Ascending aorta (tissue), 2 donors: ENCODE data around the gene KANK3. TPM values are rescaled to one million over a fixed set of nuclear protein-coding genes. Genes with fewer than 3 reads are reported as not detected.

ENCODE experiments used
- DNase-seq, 2 donors: peaks; one replicate each; pipeline ENCODE4 v3.0.0-alpha.2; 2019; ENCODE audit warnings: low spot score in 2 of 2
- H3K27ac ChIP-seq, 2 donors: fragments of 200-600 bp; sonication (generic); one replicate each; pipeline ENCODE4 v1.5.1; 2016 to 2017; ENCODE audit warnings: mild to moderate bottlenecking in 1 of 2
- H3K27me3 ChIP-seq: fragments of 200-600 bp; sonication (generic); one replicate; pipeline ENCODE4 v1.5.1; 2017
- H3K36me3 ChIP-seq, 2 donors: fragments of 200-600 bp; sonication (generic); one replicate each; pipeline ENCODE4 v1.5.1; 2016
- H3K4me1 ChIP-seq, 2 donors: fragments of 200-600 bp; sonication (generic); one replicate each; pipeline ENCODE4 v1.5.1; 2016 to 2017; ENCODE audit warnings: mild to moderate bottlenecking in 1 of 2
- H3K4me3 ChIP-seq, 2 donors: fragments of 200-600 bp; sonication (generic); one replicate each; pipeline ENCODE4 v1.5.1; 2016 to 2017; ENCODE audit warnings: mild to moderate bottlenecking in 1 of 2
- H3K9me3 ChIP-seq, 2 donors: fragments of 200-600 bp; sonication (generic); one replicate each; pipeline ENCODE4 v1.5.1; 2016
- CTCF ChIP-seq, 3 experiments: fragments of 200-600 bp in 2 of 3; fragments of 450-650 bp in 1 of 3; sonication (generic) in 2 of 3; IDR thresholded peaks; one replicate each; pipeline ENCODE4 v1.5.1; 2016 to 2019; ENCODE audit warnings: antibody characterized with exemption in 3 of 3, mild to moderate bottlenecking in 1 of 3, moderate library complexity in 1 of 3
- intact Hi-C: fragments of 100-400 bp; cut with DNase I; formaldehyde crosslinking; loops from one replicate; pipeline ENCODE4 v1.15.1; 2023
- total RNA-seq: library from RNA; depleted of rRNA; stranded (reverse); fragments of >200 nt; gene quantifications from one replicate; pipeline ENCODE4 v1.1.0, GENCODE V29; 2016

Gene KANK3
- 47.4 TPM for total RNA-seq

GRCh38 chr19:8342684-8343482 lies at the start of gene KANK3:
KANK3 (minus strand) TSS chr19:8343262; CDS start chr19:8337828, 5,434 bp downstream.
- H3K27ac ChIP-seq = peak within 1 kb of the TSS; percentile 7 to 70
- H3K4me1 ChIP-seq = peaks cover 0 to 3% of the 10 kb centered on the region in 2 donors
- intact Hi-C loops = no loop called here
- no peaks in the 10 kb centered on the region for H3K36me3 ChIP-seq
- no peaks in the 10 kb centered on the region for H3K9me3 ChIP-seq
- H3K27me3 ChIP-seq = peaks cover 13% of the 10 kb centered on the region
- DNase-seq = peak; percentile 83 to 92
- H3K4me3 ChIP-seq = peak within 1 kb of the TSS; percentile 57 to 61
- no peak for TF ChIP-seq CTCF (IDR thresholded peaks at IDR 0.05)

DNA sequence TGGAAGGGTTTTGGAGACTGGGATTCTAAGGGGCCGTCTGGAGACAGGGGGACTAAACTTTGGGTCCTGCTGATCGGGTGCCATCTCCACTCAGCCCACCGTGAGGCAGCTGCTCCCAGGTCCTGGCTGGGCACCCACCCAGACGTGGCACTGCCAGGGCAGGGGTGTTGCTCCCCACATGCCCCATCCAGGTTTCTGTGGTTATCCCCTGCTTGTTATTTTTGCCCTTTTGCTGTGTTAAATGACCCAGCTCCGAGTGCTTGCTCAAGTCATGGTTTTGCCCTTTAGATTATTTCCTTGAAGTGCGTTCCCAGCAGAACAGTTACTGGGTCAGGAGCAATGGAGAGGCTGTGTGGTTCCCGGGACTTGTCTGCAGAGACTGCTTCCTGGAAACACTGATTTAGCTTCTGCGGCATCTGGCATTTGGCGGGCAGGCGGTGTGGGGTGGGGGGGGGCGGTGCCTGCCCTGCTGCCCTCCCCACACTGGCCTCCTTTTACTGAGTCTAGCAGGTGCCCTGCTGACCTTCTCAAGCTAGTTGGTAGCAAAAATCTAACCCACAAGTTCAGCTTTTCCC lies 49.0 kb upstream of the KANK3 start:
- Histone ChIP-seq H3K27me3 (no peaks in the 10 kb centered on the region), H3K4me3 (peak overlapping the region in 1 of 2 donors; percentile 97), H3K36me3 (no peaks in the 10 kb centered on the region), H3K4me1 (peaks cover 18 to 48% of the 10 kb centered on the region in 2 donors), H3K9me3 (no peaks in the 10 kb centered on the region), H3K27ac (peak overlapping the region; percentile 100)
- intact Hi-C loops = loop anchor here (1.0 kb wide), 1 partner anchor 71 kb away; the partner anchor contains the start of genes NDUFA7 and RPS28
- DNase-seq = no peak
- TF ChIP-seq CTCF (IDR thresholded peaks at IDR 0.05) = no peak

DNA sequence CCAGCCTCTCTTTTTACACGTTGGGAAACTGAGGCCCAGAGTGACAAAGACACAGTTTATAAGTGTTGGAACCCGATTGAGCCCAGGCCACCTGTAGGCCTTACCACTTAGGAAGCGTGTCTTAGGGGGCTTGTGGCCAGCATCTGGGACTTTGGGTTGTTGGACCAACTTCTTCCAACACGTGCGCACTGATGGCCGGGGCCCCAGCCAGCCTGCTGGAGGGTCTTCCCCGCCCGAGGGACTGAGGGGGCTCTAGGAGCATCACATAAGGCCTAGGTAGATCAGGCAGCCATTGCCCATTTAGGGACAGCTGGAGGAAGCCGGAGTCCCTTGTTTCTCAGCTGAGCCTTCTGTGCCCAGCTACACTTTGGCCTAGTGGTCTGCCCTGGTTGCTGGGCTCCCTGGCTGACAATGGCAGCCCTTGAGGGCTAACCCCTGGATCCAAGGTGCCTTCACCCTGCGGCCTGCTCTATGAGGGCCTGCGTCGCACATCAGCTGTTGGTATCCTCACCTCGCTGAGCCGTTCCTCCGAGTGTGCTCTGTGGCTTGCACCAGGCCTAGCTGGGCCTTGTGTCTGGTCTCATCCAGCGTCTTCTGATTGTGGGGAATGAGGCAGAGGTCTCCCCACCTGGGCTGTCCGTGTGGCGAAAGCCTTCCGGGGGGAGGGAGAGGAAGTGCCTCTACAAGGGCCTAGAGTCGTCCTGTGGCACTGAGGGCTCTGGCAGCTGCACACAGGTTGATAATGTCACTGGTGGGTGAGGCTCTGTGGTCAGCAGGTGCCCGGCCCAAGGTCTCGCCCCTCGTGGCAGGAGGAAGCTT lies 48.3 kb upstream of the KANK3 start:
- intact Hi-C loops = loop anchor here (1.0 kb wide), 1 partner anchor 70 kb away; the partner anchor contains the start of genes NDUFA7 and RPS28
- Histone ChIP-seq H3K9me3 (no peaks in the 10 kb centered on the region), H3K4me3 (peak overlapping the region; percentile 97 to 100), H3K36me3 (no peaks in the 10 kb centered on the region), H3K4me1 (peaks cover 18 to 44% of the 10 kb centered on the region in 2 donors), H3K27ac (peak overlapping the region; percentile 100), H3K27me3 (no peaks in the 10 kb centered on the region)
- DNase-seq = no peak
- TF ChIP-seq CTCF (IDR thresholded peaks at IDR 0.05) = no peak

DNA sequence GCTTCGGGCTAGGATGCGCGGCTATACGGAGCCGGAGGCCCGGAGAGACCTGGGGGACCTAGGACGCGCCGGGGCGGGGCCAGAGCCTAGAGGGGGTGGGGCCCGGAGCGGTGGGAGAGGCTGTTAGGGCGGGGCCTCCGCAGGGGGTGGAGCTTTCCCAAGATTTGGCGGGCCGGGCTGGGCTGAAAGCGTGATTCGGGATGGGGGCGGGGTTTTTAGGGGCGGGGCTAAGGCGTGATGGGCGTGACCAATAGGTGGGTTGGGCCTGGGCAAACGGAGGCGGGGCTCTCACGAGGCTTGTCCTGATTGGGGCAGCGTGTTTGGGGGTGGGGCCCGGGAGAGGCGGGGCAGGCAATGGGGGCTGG lies 47.5 kb upstream of the KANK3 start:
- no peaks in the 10 kb centered on the region for H3K27me3 ChIP-seq
- peaks cover 18 to 42% of the 10 kb centered on the region in 2 donors for H3K4me1 ChIP-seq
- intact Hi-C loops = loop anchor here (1.0 kb wide), 3 partner anchors 23 to 470 kb away; partner anchors contain the start of genes MARCHF2 and SNAPC2
- peak overlapping the region; percentile 97 to 100 for H3K4me3 ChIP-seq
- peak overlapping the region; percentile 100 for H3K27ac ChIP-seq
- H3K36me3 ChIP-seq = no peaks in the 10 kb centered on the region
- TF ChIP-seq CTCF (IDR thresholded peaks at IDR 0.05) = no peak
- DNase-seq = peak; percentile 82 to 96
- H3K9me3 ChIP-seq = no peaks in the 10 kb centered on the region

DNA sequence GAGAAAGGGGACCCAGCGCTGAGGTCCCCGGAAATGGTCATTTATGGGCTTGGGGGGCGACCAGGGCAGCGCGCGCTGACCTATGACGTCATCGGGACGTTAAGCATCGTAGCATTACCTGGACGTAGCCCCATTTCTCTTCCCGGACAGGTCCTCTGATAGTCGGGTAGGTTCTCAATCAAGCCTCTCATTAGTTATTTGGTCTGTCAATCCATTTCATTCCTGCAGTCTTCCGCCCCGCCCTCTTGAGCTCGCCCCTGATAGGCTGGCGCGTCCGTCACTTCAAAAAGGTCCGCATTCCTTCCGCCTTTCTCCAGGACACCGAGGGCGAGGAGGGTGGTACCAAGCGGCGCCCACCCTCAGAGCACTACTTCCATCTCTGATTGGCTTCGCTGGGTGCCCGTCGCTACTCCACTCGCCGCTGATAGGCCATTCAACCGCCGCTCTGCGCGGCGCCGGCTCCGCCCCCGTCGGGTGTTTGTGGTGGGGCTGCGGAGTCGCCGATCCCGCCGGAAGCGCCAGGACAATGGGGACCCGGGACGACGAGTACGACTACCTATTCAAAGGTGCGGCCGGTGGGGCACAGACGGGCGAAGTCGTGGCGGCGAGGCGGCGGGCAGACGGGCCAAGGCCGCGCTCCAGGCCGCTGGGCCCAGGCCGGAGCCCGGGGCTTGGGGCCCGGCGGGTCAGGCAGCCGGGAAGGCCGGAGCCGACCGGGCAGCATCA lies 47.0 kb upstream of the KANK3 start, which contains the start of gene RAB11B:
Gene RAB11B (plus strand): TSS at position 470 of the 726 bp plus-strand sequence. CDS start 57 bp downstream, at position 527.
- no peaks in the 10 kb centered on the region for H3K27me3 ChIP-seq
- no peaks in the 10 kb centered on the region for H3K36me3 ChIP-seq
- TF ChIP-seq CTCF (IDR thresholded peaks at IDR 0.05) = no peak
- intact Hi-C loops = loop anchor here (1.0 kb wide), 3 partner anchors 23 to 470 kb away; partner anchors contain the start of genes MARCHF2 and SNAPC2
- peaks cover 18 to 42% of the 10 kb centered on the region in 2 donors for H3K4me1 ChIP-seq
- peak; percentile 100 for DNase-seq
- H3K27ac ChIP-seq = peak within 1 kb of the TSS; percentile 100
- H3K9me3 ChIP-seq = no peaks in the 10 kb centered on the region
- H3K4me3 ChIP-seq = peak within 1 kb of the TSS; percentile 97 to 100
